Tibial artery (tissue), 4 donors: ENCODE results near the gene MTARC1.

Experiments used
- DNase-seq, 2 donors: peaks; one replicate each; pipeline ENCODE4 v3.0.0-alpha.2; 2019
- H3K27ac ChIP-seq, 2 donors: fragments of 200-600 bp; sonication (generic) in 1 of 2; 1 replicate in 1 of 2; 2 replicates in 1 of 2; pipeline ENCODE4 v1.5.1; 2018 to 2019; ENCODE audit warnings: mild to moderate bottlenecking in 1 of 2
- H3K27me3 ChIP-seq, 2 donors: fragments of 200-600 bp; sonication (generic) in 1 of 2; one replicate each; pipeline versions ENCODE4 v1.5.1 to v1.6.0; 2016 to 2019
- H3K36me3 ChIP-seq, 3 donors: fragments of 200-600 bp; sonication (generic) in 2 of 3; one replicate each; pipeline ENCODE4 v1.5.1; 2016 to 2019; ENCODE audit warnings: mild to moderate bottlenecking in 2 of 3
- H3K4me1 ChIP-seq, 4 donors: fragments of 200-600 bp; sonication (generic) in 2 of 4; 1 replicate in 3 of 4; 2 replicates in 1 of 4; pipeline ENCODE4 v1.5.1; 2016 to 2019
- H3K4me3 ChIP-seq, 2 donors: fragments of 200-600 bp; sonication (generic) in 1 of 2; 1 replicate in 1 of 2; 2 replicates in 1 of 2; pipeline ENCODE4 v1.5.1; 2018 to 2019; ENCODE audit warnings: mild to moderate bottlenecking in 2 of 2
- H3K9me3 ChIP-seq, 3 donors: fragments of 200-600 bp; sonication (generic) in 1 of 3; one replicate each; pipeline ENCODE4 v1.5.1; 2016 to 2019
- CTCF ChIP-seq, 2 experiments: fragments of 200-600 bp in 1 of 2; fragments of 450-650 bp in 1 of 2; IDR thresholded peaks; one replicate each; pipeline ENCODE4 v1.5.1; 2017 to 2019; ENCODE audit warnings: antibody characterized with exemption in 2 of 2, mild to moderate bottlenecking in 1 of 2, moderate library complexity in 1 of 2
- intact Hi-C: fragments of 100-400 bp; cut with DNase I; formaldehyde crosslinking; loops from one replicate; pipeline ENCODE4 v1.15.0; 2023; ENCODE audit warnings: low total_unique reads

The MTARC1 gene

GRCh38 chr1:220761688-220762427, 24.9 kb upstream of the MTARC1 start:
- Histone ChIP-seq H3K27me3 (no peaks in the 10 kb centered on the region), H3K27ac (no peak overlapping the region), H3K4me3 (no peak overlapping the region), H3K36me3 (peaks cover 23 to 59% (median 48%) of the 10 kb centered on the region in 3 donors), H3K9me3 (no peaks in the 10 kb centered on the region), H3K4me1 (no peaks in the 10 kb centered on the region)
- no peak for TF ChIP-seq CTCF (IDR thresholded peaks at IDR 0.05)
- no peak for DNase-seq
- intact Hi-C loops: no loop called here

GRCh38 chr1:220764757-220765156, 22.0 kb upstream of the MTARC1 start:
- no peaks in the 10 kb centered on the region for H3K27me3 ChIP-seq
- H3K4me1 ChIP-seq: peaks cover 0 to 6% (median 4%) of the 10 kb centered on the region in 4 donors
- DNase-seq: no peak
- H3K36me3 ChIP-seq: peaks cover 15 to 57% (median 46%) of the 10 kb centered on the region in 3 donors
- no peak overlapping the region for H3K4me3 ChIP-seq
- H3K9me3 ChIP-seq: no peaks in the 10 kb centered on the region
- TF ChIP-seq CTCF (IDR thresholded peaks at IDR 0.05): no peak
- intact Hi-C loops: no loop called here
- no peak overlapping the region for H3K27ac ChIP-seq

- intact Hi-C loops: no loop called here
- DNase-seq: no peak
Observed at GRCh38 chr1:220767312-220768125, 19.2 kb upstream of the MTARC1 start.

GRCh38 chr1:220768126-220768601, 18.5 kb upstream of the MTARC1 start:
- Histone ChIP-seq H3K4me1 (peaks cover 0 to 6% (median 4%) of the 10 kb centered on the region in 4 donors), H3K9me3 (no peaks in the 10 kb centered on the region), H3K27me3 (no peaks in the 10 kb centered on the region), H3K36me3 (peaks cover 14 to 64% (median 36%) of the 10 kb centered on the region in 3 donors), H3K27ac (peak overlapping the region; percentile 10 to 43), H3K4me3 (no peak overlapping the region)
- intact Hi-C loops: no loop called here
- no peak for DNase-seq
- no peak for TF ChIP-seq CTCF (IDR thresholded peaks at IDR 0.05)

More at GRCh38 chr1:220767312-220768125, 19.2 kb upstream of the MTARC1 start:
- Histone ChIP-seq H3K4me1 (peaks cover 0 to 6% (median 4%) of the 10 kb centered on the region in 4 donors), H3K36me3 (peaks cover 20 to 66% (median 43%) of the 10 kb centered on the region in 3 donors), H3K9me3 (no peaks in the 10 kb centered on the region), H3K27ac (peak overlapping the region; percentile 10 to 43), H3K27me3 (no peaks in the 10 kb centered on the region), H3K4me3 (no peak overlapping the region)
- TF ChIP-seq CTCF (IDR thresholded peaks at IDR 0.05): no peak

- intact Hi-C loops: no loop called here
- Histone ChIP-seq H3K4me1 (peaks cover 0 to 6% (median 4%) of the 10 kb centered on the region in 4 donors), H3K9me3 (no peaks in the 10 kb centered on the region), H3K27me3 (no peaks in the 10 kb centered on the region), H3K4me3 (no peak overlapping the region), H3K36me3 (peaks cover 14 to 53% (median 26%) of the 10 kb centered on the region in 3 donors), H3K27ac (no peak overlapping the region)
- no peak for DNase-seq
- TF ChIP-seq CTCF (IDR thresholded peaks at IDR 0.05): no peak
Observed at GRCh38 chr1:220769205-220769604, 17.5 kb upstream of the MTARC1 start.
